Epithelial cell of proximal tubule (primary cell): Measurements from ENCODE around the gene TMEM94. TPM values are rescaled to one million over a fixed set of nuclear protein-coding genes. Genes with fewer than 3 reads are reported as not detected.
A peak's percentile ranks its signal among the peaks of the same experiment; 100 is the strongest.

Experiments used
- DNase-seq: peaks from one replicate; pipeline ENCODE4 v3.0.0-alpha.2; 2011; ENCODE audit warnings: low read depth
- H3K4me3 ChIP-seq: 2 replicates; pipeline ENCODE4 v1.5.1; 2011; ENCODE audit warnings: low read depth, mild to moderate bottlenecking, low read length
- total RNA-seq: library from RNA; depleted of rRNA; stranded (reverse); fragments of >200 nt; gene quantifications from 2 replicates; pipeline ENCODE4 v1.2.3, GENCODE V29; 2015
- TF ChIP-seq, protein P1 (sequence below): conservative IDR thresholded peaks from 2 replicates; pipeline ENCODE4 v1.5.1; 2012; ENCODE audit warnings: low read depth, mild to moderate bottlenecking, low read length

Gene TMEM94
- total RNA-seq, 1 donor from 2014 or later: 65.3 TPM

DNA sequence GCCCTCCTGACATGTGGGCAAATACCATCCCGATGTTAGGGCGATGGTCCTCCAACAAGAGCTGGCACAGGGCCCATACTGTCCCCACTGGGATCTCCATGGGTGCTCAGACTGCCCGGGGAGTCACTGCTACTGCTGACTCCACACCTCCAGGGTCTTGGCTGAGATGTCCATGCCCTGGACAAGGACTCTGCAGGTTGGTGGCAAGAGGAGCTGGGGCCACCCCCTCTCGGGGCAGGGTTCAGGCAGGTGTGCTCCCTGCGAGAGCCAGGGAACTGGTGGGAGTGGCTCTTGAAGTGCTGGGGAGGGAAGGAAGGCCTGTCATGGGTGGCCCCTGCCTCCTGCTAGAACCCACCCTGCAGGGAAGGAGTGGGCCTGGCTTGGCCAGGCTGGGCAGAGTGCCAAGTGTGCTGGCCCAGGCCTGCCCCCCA is 52.5 kb downstream of the TMEM94 start:
- DNase-seq: no peak
- TF ChIP-seq, protein P1, sequence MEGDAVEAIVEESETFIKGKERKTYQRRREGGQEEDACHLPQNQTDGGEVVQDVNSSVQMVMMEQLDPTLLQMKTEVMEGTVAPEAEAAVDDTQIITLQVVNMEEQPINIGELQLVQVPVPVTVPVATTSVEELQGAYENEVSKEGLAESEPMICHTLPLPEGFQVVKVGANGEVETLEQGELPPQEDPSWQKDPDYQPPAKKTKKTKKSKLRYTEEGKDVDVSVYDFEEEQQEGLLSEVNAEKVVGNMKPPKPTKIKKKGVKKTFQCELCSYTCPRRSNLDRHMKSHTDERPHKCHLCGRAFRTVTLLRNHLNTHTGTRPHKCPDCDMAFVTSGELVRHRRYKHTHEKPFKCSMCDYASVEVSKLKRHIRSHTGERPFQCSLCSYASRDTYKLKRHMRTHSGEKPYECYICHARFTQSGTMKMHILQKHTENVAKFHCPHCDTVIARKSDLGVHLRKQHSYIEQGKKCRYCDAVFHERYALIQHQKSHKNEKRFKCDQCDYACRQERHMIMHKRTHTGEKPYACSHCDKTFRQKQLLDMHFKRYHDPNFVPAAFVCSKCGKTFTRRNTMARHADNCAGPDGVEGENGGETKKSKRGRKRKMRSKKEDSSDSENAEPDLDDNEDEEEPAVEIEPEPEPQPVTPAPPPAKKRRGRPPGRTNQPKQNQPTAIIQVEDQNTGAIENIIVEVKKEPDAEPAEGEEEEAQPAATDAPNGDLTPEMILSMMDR: no peak
- no peak overlapping the region for H3K4me3 ChIP-seq

DNA sequence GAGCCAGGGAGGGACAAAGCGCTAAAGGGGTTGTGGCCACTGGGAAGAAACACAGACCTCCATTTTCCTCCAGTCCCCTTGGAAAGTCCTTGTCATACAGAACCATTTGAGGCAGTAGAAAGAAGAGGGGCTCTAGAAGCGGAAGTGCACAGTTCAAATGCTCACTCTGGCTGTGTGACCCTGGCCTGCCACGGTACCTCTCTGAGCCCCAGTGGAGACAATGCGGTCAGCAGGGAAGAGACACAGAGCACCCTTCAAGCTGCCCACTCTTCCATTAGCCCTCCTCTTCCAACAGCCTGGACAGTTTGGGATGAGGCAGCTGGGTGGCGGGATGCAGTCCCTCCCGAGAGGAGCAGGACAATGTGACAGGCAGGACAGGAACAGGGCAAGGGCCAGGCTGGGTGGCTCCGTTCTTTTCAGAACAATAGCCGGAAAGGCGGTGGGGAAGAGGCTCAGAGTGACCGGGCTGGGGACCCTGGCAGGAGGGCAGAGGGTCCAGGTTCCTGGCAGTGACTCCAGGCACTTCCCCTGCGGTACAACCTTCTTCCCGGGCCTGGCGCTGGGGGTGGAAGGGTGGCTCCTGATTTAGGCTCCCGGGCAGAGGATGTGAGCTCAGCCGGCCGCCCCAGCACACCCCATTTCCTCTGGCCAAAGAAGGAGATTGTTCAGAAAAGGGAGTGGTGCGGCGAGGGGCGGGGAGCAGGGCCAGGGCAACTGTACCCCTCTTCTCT is 53.3 kb downstream of the TMEM94 start:
- TF ChIP-seq, protein P1: no peak
- no peak overlapping the region for H3K4me3 ChIP-seq
- no peak for DNase-seq

DNA sequence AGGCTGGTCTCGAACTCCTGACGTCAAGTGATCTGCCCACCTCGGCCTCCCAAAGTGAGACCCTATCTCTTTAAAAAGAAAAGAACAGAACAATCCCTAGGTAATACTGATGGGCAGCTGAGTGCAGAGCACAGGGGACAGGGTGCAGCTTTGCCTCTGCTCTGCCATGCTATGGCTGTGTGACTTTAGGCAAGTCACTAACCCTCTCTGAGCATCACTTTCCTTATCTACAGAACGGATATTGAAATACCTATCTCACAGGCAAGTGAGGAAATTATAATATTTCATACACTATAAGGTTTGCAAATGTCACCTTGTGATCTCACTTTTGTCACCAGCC is 54.8 kb downstream of the TMEM94 start:
- TF ChIP-seq, protein P1: no peak
- H3K4me3 ChIP-seq: no peak overlapping the region
- DNase-seq: no peak

DNA sequence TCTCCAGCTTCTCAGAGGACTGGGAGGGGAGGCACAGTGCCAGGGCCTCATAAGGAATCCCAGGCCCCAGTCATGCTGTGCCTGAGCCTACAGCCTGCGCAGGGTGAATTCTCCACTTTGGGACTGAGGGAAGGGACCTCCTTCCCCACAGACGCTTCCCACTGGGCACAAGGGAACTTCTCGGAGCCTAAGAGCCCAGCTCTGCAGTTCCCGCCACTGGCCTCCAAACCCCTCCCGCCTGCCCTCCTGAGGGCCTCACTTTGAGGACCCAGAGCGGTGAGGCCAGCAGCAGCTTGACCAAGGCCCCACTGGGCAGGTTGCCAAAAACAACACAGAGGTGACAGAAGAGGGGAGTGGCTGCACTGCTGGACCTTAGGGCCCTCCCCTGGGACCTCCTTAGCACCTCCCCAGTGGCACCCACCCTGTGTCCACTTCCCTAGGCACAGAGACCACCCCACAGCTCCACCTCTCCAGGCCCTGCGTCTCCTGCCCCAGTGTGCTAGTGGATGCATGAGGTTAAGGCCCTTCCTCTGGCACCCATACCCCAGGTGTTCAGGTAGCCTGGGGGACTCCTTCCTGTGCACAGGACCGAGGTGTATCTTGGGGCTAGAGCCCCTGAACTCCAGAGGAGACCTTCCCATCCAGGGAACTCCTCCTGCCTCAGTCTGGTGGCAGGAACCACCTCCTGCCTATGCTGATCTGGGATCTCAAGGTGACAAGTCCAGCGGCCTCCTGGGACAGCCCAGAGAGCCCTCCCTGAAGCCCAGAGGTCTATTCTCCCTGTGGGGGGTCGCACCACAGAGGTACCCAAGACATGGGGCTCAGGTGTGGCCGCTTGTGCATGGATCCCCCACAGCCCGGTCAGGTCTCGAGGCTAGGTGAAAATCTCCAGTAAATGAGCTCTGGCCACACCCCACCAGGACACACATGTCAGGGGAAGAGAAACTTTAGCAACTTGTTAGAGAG is 55.5 kb downstream of the TMEM94 start:
- TF ChIP-seq, protein P1: no peak
- H3K4me3 ChIP-seq: peak overlapping the region; percentile 7
- DNase-seq: no peak

DNA sequence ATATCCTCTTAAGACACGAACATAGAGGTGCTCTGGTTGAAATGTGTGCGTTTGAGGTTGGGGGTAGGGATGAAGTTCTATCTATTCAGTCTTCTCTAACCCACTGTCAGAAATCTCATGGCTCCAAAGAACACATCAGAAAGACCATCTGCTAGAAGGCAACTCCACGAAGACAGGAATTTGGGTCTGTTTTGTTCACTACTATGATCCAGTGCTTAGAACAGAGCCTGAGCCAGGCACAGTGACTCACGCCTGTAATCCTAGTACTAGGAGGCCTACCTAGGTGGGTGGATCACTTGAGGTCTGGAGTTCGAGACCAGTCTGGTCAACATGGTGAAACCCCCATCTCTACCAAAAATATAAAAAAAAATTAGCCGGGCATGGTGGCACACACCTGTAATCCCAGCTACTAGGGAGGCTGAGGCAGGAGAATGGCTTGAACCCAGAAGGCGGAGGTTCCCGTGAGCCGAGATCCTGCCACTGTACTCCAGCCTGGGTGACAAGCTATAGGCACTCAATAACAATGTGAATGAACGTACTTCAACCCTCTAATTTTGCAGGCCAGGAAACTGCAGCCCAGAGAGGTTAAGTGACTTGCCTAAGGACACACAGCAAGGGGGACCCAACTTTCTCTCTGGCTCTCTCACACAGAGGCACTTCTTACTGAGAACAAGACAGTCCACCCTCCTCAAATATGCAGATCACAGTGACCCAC is 56.6 kb downstream of the TMEM94 start:
- peak overlapping the region; percentile 0 for H3K4me3 ChIP-seq
- TF ChIP-seq, protein P1: no peak
- DNase-seq: no peak

DNA sequence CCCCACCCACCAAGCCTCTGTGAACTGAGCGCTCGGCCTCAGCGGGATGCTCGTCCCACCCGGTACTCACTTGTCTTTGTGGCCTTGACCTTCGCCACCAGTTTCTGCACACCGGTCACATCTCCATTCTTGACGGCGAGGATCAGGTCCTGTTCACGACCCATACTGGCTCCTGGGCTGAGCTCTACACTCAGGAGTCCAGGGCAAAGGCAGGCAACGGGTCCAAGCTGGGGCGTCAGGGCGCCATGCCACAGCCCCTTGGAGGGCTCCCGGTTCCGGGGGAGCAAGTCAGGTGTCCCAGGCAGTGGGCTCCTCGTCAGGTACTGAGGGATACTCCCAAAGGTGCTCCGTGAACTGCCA is 57.2 kb downstream of the TMEM94 start:
- TF ChIP-seq, protein P1: no peak
- no peak for DNase-seq
- H3K4me3 ChIP-seq: peak overlapping the region; percentile 89
